ENCODE data around the gene NTM. TPM values are rescaled to one million over a fixed set of nuclear protein-coding genes. Genes with fewer than 3 reads are reported as not detected.

NTM gene
- total and polyA plus RNA-seq, 9 donors = 0.16 to 8.5 (median 0.55) TPM; not detected in 3

- no peaks in the 10 kb centered on the region for H3K4me1 ChIP-seq (ENCODE audit: insufficient read depth)
- H3K9me3 ChIP-seq = no peaks in the 10 kb centered on the region
- H3K27me3 ChIP-seq = no peaks in the 10 kb centered on the region
- WGBS, 3 donors = 72 to 79% (median 75%) methylated on average over 6 of the region's 6 CpGs
- no peak for TF ChIP-seq CTCF (IDR thresholded peaks at IDR 0.05)
- TF ChIP-seq POLR2A (IDR thresholded peaks at IDR 0.05) = no peak
- TF ChIP-seq EP300 (IDR thresholded peaks at IDR 0.05) = no peak
- no peaks in the 10 kb centered on the region for H3K36me3 ChIP-seq
- no peak for DNase-seq
- intact Hi-C loops (cut with DNase I) = no loop called here
- H3K27ac ChIP-seq = no peak overlapping the region
- H3K4me3 ChIP-seq = no peak overlapping the region
Measured at GRCh38 chr11:131808470-131808869, 438.1 kb downstream of the NTM start.

- 20 to 31% (median 29%) methylated on average over 11 of the region's 11 CpGs for WGBS, 3 donors
- intact Hi-C loops (cut with DNase I) = no loop called here
- TF ChIP-seq CTCF (IDR thresholded peaks at IDR 0.05) (no peak), EP300 (IDR thresholded peaks at IDR 0.05) (no peak), POLR2A (IDR thresholded peaks at IDR 0.05) (no peak)
- no peak overlapping the region for H3K4me3 ChIP-seq
- H3K4me1 ChIP-seq (ENCODE audit: insufficient read depth) = no peaks in the 10 kb centered on the region
- DNase-seq = no peak
- H3K9me3 ChIP-seq = no peaks in the 10 kb centered on the region
- no peak overlapping the region for H3K27ac ChIP-seq
- H3K27me3 ChIP-seq = no peaks in the 10 kb centered on the region
- no peaks in the 10 kb centered on the region for H3K36me3 ChIP-seq
Measured at GRCh38 chr11:131809203-131809918, 438.9 kb downstream of the NTM start.

GRCh38 chr11:131810541-131810940, 440.1 kb downstream of the NTM start:
- no peaks in the 10 kb centered on the region for H3K9me3 ChIP-seq
- no peaks in the 10 kb centered on the region for H3K27me3 ChIP-seq
- H3K4me3 ChIP-seq = no peak overlapping the region
- WGBS, 3 donors = 28 to 30% (median 28%) methylated on average over 3 of the region's 3 CpGs
- H3K36me3 ChIP-seq = no peaks in the 10 kb centered on the region
- no peaks in the 10 kb centered on the region for H3K4me1 ChIP-seq (ENCODE audit: insufficient read depth)
- no peak overlapping the region for H3K27ac ChIP-seq
- DNase-seq = no peak
- intact Hi-C loops (cut with DNase I) = no loop called here
- TF ChIP-seq CTCF (IDR thresholded peaks at IDR 0.05) = no peak

- Histone ChIP-seq H3K4me1 (ENCODE audit: insufficient read depth) (no peaks in the 10 kb centered on the region), H3K36me3 (no peaks in the 10 kb centered on the region), H3K27ac (no peak overlapping the region), H3K27me3 (no peaks in the 10 kb centered on the region), H3K9me3 (no peaks in the 10 kb centered on the region), H3K4me3 (no peak overlapping the region)
- 43 to 53% (median 47%) methylated on average over 3 of the region's 3 CpGs for WGBS, 3 donors
- intact Hi-C loops (cut with DNase I) = no loop called here
- no peak for TF ChIP-seq EP300 (IDR thresholded peaks at IDR 0.05)
- no peak for TF ChIP-seq CTCF (IDR thresholded peaks at IDR 0.05)
- TF ChIP-seq POLR2A (IDR thresholded peaks at IDR 0.05) = no peak
- DNase-seq = no peak
Measured at GRCh38 chr11:131811383-131811782, 441.0 kb downstream of the NTM start.
